ENCODE measurements around the gene APC.

APC gene

GRCh38 chr5:112755703-112756102 is 18.0 kb downstream of the APC start:
- Mint-ChIP-seq H3K9me3 (no peaks in the 10 kb centered on the region), H3K4me1 (peaks cover under 1% of the 10 kb centered on the region), H3K36me3 (ENCODE audit: low read depth) (peaks cover 12% of the 10 kb centered on the region), H3K27me3 (ENCODE audit: low read depth, poor library complexity) (no peaks in the 10 kb centered on the region), H3K27ac (peak overlapping the region; percentile 2), H3K4me3 (no peak overlapping the region)
- DNase-seq: no peak
- no peak for TF ChIP-seq CTCF (IDR thresholded peaks at IDR 0.05)

DNA sequence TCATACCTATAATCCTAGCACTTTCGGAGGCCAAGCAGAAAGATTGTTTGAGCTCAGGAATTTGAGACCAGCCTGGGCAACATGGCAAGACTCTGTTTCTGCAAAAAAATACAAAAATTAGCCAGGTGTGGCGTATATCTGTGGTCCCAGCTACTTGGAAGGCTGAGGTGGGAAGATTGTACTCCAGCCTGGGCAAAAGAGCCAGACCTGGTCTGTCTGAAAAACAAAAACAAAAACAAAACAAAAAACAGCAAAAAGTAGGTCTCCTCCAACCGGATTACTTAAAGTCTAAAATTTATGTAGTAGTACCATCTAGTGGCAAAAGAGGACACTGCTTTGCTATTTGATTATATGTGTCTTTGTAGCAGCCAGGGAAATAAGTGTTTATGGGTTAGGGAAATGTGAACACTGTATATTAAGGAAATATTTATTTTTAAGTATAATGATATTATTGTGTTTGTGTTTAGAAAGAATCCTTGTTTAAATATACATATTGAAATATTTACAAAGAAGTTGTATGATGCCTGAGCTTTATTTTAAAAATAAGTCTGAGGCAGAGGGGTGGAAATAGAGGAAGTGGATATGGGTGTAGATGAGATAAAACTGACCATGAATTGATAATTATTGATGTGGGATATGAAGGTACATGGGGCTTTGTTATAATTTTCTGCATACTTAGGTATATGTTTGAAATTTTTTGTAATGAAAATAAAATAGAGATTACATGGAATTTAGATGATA is 20.0 kb downstream of the APC start:
- Mint-ChIP-seq H3K9me3 (no peaks in the 10 kb centered on the region), H3K27me3 (ENCODE audit: low read depth, poor library complexity) (no peaks in the 10 kb centered on the region), H3K27ac (no peak overlapping the region), H3K4me1 (no peaks in the 10 kb centered on the region), H3K4me3 (no peak overlapping the region), H3K36me3 (ENCODE audit: low read depth) (peaks cover 28% of the 10 kb centered on the region)
- TF ChIP-seq CTCF (IDR thresholded peaks at IDR 0.05): peak; percentile 76
- no peak for DNase-seq

DNA sequence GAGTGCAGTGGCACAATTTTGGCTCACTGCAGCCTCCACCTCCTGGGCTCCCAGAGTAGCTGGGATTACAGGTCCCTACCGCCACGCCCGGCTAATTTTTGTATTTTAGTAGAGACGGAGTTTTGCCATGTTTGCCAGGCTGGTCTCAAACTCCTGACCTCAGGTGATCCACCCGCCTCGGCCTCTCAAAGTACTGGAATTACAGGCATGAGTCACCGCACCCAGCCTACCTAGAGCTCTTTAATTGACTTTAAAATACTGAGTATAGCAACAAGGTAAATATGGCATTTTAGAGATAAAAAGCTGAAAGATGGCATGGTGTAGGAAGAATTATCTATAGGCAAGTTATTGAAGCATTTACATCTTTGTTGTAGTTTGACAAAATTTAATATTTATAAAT is 21.0 kb downstream of the APC start:
- Mint-ChIP-seq H3K27ac (no peak overlapping the region), H3K4me3 (no peak overlapping the region), H3K9me3 (no peaks in the 10 kb centered on the region), H3K4me1 (no peaks in the 10 kb centered on the region), H3K36me3 (ENCODE audit: low read depth) (peaks cover 29% of the 10 kb centered on the region), H3K27me3 (ENCODE audit: low read depth, poor library complexity) (no peaks in the 10 kb centered on the region)
- no peak for TF ChIP-seq CTCF (IDR thresholded peaks at IDR 0.05)
- DNase-seq: no peak

GRCh38 chr5:112762113-112762810 is 24.6 kb downstream of the APC start:
- Mint-ChIP-seq H3K27ac (no peak overlapping the region), H3K9me3 (no peaks in the 10 kb centered on the region), H3K36me3 (ENCODE audit: low read depth) (peaks cover 33% of the 10 kb centered on the region), H3K4me1 (no peaks in the 10 kb centered on the region), H3K27me3 (ENCODE audit: low read depth, poor library complexity) (no peaks in the 10 kb centered on the region), H3K4me3 (no peak overlapping the region)
- no peak for DNase-seq
- no peak for TF ChIP-seq CTCF (IDR thresholded peaks at IDR 0.05)

DNA sequence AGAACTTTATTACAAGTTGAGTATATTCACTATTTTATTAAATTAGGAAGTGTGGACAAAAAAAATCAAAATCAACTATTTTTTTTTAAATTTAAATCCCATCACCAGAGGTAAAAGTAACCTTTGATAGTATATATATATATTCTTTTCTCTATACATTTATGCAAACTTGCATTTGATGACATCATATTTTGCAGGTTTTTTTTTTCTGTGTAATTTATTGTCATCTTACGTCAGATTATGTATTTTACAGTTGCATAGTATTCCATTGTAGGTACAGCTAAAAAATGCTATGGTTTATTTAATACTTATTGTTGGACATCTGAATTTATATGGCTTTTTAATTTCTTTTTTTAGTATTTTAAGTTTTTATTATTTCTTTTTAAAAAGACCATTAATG is 25.5 kb downstream of the APC start:
- Mint-ChIP-seq H3K4me3 (no peak overlapping the region), H3K27ac (no peak overlapping the region), H3K36me3 (ENCODE audit: low read depth) (peaks cover 37% of the 10 kb centered on the region), H3K4me1 (no peaks in the 10 kb centered on the region), H3K27me3 (ENCODE audit: low read depth, poor library complexity) (no peaks in the 10 kb centered on the region), H3K9me3 (no peaks in the 10 kb centered on the region)
- no peak for TF ChIP-seq CTCF (IDR thresholded peaks at IDR 0.05)
- DNase-seq: no peak

DNA sequence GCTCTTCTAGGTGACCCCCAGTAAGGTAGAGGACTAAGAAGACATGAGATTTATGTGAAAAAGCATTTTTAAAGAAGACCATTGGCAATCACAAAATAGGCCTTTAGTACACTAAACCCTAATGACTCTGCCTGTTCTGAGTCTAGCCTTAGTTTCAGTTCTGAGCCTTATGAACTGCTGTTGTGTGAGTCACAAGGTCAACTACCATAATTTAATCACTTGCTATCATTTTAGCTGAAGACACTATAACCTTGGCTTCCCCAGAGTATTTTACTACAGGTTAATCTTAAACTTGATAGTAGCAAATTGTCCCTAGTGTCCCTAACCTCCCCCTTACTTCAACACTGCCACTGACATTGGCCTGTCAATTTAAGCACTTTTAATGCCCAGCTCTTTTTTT is 34.4 kb downstream of the APC start:
- H3K36me3 Mint-ChIP-seq (ENCODE audit: low read depth): peaks cover 46% of the 10 kb centered on the region
- H3K9me3 Mint-ChIP-seq: no peaks in the 10 kb centered on the region
- peak overlapping the region; percentile 53 for H3K27ac Mint-ChIP-seq
- H3K4me1 Mint-ChIP-seq: no peaks in the 10 kb centered on the region
- no peak overlapping the region for H3K4me3 Mint-ChIP-seq
- TF ChIP-seq CTCF (IDR thresholded peaks at IDR 0.05): no peak
- DNase-seq: no peak
- H3K27me3 Mint-ChIP-seq (ENCODE audit: low read depth, poor library complexity): no peaks in the 10 kb centered on the region
